Cardiac fibroblast (primary cell): ENCODE measurements around the gene GRIK2.

Experiments used
- DNase-seq, 2 donors: peaks; one replicate each; pipeline versions ENCODE4 v3.0.0 to v3.0.0-alpha.2; 2010; ENCODE audit warnings: low read depth in 2 of 2
- H3K4me3 ChIP-seq, 2 donors: replicated peaks in 1 of 2; 1 replicate in 1 of 2; 2 replicates in 1 of 2; pipeline ENCODE4 v1.5.1; 2011; ENCODE audit warnings: low read depth in 2 of 2, low read length in 2 of 2, mild to moderate bottlenecking in 2 of 2, moderate library complexity in 1 of 2
- TF ChIP-seq, protein P1 (sequence below): IDR thresholded peaks from one replicate; pipeline ENCODE4 v1.5.1; 2011; ENCODE audit warnings: low read depth, mild to moderate bottlenecking, low read length, inconsistent platforms

GRIK2 gene

DNA sequence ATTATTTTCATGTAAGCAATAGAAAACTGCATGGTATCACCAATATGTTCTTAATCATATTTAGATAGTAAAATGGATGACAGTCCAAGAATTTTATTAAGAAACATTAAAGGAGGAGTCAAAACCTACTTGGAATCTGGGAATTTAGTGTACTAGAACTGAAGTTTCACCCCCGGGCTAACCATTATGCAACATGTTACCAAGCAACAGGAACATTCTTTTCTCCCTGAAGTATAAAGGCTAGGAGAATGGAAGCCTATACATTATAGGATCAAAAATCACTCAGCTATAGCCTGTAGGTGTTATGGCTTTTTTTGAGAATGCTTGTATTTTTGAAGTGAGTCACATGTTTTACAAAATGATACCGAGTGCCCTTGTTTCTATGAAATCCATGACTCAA lies 538.3 kb downstream of the GRIK2 start:
- H3K4me3 ChIP-seq, result no peak overlapping the region
- TF ChIP-seq, protein P1, sequence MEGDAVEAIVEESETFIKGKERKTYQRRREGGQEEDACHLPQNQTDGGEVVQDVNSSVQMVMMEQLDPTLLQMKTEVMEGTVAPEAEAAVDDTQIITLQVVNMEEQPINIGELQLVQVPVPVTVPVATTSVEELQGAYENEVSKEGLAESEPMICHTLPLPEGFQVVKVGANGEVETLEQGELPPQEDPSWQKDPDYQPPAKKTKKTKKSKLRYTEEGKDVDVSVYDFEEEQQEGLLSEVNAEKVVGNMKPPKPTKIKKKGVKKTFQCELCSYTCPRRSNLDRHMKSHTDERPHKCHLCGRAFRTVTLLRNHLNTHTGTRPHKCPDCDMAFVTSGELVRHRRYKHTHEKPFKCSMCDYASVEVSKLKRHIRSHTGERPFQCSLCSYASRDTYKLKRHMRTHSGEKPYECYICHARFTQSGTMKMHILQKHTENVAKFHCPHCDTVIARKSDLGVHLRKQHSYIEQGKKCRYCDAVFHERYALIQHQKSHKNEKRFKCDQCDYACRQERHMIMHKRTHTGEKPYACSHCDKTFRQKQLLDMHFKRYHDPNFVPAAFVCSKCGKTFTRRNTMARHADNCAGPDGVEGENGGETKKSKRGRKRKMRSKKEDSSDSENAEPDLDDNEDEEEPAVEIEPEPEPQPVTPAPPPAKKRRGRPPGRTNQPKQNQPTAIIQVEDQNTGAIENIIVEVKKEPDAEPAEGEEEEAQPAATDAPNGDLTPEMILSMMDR, result no peak
- DNase-seq, result peak in 1 of 2 donors; percentile 42

DNA sequence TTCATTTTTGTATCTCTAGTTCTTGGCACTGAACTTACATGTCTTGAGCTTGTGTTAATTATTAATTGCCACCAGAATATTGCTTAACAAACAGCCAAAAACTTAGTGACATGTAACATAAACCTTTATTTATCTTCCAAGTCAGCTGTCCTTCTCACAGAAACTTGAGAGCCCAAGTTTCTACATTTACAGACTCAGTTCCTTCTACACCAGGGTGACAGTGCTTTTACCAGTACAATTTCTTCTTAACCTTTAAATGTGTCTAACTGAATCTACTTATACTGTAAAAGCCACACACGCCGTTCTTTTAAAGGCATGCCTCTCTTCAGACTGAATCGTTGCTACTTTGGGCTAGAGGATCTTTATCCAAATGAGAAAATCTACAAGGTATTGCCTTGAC lies 539.2 kb downstream of the GRIK2 start:
- TF ChIP-seq, protein P1, result no peak
- H3K4me3 ChIP-seq, result no peak overlapping the region
- no peak for DNase-seq

DNA sequence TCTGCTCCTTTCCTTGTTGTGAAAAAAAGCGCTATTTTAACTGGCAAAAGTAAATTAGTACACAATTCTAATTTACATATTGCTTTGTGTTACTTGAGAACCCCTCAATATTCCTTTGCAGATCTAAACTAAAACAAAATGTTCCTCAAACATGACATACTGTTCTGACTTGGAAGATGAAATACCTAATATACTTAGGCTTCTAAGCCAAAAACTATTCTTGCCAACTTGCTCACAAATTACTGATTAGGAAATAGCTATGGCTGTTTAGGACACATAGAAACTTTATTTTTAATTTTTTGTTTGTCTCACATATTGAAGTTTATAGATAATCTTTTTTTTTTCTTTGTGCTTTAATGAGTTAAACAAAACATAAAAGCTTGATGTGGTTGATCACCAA lies 542.2 kb downstream of the GRIK2 start:
- no peak overlapping the region for H3K4me3 ChIP-seq
- peak in 1 of 2 donors; percentile 51 for DNase-seq
- TF ChIP-seq, protein P1, result no peak

DNA sequence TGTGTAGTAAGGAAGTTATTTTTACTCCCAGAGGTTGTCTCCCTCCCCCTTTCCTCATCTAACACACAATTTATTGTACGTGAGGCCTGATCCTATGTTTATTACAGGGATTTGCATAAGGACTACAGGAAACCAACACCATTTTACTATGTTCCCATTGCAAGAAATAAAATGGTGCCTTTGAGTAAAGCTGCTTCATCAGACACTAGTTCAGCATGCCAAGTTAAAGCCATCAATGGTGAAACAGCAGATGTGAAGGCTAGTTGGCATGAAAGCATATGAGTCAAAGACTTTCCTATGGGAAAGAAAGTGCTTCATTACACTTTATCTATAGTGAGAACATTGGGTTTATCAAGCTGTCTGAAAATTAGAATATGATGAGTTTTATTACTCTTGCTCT lies 543.0 kb downstream of the GRIK2 start:
- DNase-seq, result peak in 1 of 2 donors; percentile 46
- H3K4me3 ChIP-seq, result no peak overlapping the region
- TF ChIP-seq, protein P1, result no peak

DNA sequence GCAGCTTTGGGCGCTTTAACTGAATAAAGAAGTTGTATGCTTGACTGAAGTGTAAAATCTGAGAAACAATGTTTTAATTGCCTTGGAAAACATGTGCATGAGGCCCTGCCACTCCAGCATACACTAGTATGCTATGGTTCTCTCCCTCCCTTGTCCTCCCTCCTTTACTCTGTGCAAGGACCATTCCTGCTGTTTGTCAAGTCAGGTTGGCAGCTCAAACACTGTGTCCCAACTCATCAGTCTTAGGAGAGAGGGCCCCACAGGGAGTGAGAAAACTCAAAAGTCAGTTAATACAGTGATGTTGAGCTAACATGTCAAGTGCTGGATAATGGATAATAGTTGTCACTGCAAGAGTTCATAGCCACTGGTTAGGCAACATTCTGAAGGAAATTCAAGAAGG lies 543.6 kb downstream of the GRIK2 start:
- TF ChIP-seq, protein P1, result no peak
- no peak for DNase-seq
- H3K4me3 ChIP-seq, result no peak overlapping the region

- TF ChIP-seq, protein P1, result no peak
- DNase-seq, result no peak
Measured at GRCh38 chr6:101940391-101940790, 546.9 kb downstream of the GRIK2 start.

DNA sequence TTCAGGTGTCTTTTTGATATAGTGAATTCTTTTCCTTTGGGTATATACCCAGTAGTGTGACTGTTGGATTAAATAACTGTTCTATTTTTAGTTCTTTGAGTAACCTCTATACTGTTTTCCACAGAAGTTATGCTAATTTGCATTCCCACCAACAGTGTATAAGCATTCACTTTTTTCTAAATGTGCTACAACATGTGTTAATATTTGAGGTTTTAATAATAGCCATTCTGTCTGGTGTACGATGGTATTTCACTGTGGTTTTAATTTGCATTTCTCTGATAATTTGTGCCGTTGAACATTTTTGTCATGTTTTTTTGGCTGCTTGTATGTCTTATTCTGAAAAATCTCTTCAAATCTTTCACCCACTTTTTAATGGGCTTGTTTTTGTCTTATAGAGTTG lies 563.5 kb downstream of the GRIK2 start:
- TF ChIP-seq, protein P1, result no peak
- DNase-seq, result no peak
- H3K4me3 ChIP-seq, result no peak overlapping the region

More at GRCh38 chr6:101940391-101940790, 546.9 kb downstream of the GRIK2 start:
- H3K4me3 ChIP-seq, result no peak overlapping the region
